Measurements from ENCODE around the gene PRDX6. TPM values are rescaled to one million over a fixed set of nuclear protein-coding genes. Genes with fewer than 3 reads are reported as not detected.

The PRDX6 gene
- total and polyA plus RNA-seq, 2 of the 8 experiments (the other 6 are each of a cell fraction or from before 2014, with no cell fraction given) = 348 to 677 TPM

DNA sequence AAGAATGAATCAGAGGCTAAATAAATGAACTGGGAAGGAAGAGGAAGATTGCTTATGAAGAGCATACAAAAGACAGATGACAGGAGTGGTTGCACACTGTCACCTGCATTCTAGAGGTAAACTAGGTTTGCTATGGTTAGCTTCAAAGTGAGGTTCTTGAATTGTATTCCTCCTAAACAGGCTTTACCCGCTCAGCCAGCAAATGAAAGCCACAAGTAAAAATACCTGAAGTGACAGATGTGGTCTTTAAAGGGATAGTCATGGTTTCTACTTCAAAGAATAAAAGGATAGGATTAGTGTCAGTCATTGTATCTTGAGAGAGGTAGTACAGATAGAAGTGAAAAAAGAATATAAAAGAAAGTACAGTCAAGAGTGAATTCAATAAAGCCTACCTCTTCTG lies 32.4 kb upstream of the PRDX6 start:
- H3K79me2 ChIP-seq (ENCODE audit: control insufficient read depth in 1 of 2, insufficient read depth in 2 of 2, low read length in 2 of 2) = peaks cover 0 to 21% of the 10 kb centered on the region in 2 experiments; a peak in 2 of 4 replicates
- H3K4ac ChIP-seq (replicated peaks; ENCODE audit: insufficient read length, low read depth, low read length) = no peak overlapping the region
- peaks cover 0 to 16% (median 8%) of the 10 kb centered on the region in 4 experiments; a peak in 3 of 7 replicates for H3K4me1 ChIP-seq (replicated peaks in 1 of 4; ENCODE audit: control insufficient read depth in 3 of 4, insufficient read depth in 4 of 4, low read length in 3 of 4)
- H2BK20ac ChIP-seq (ENCODE audit: low read length) = no peak overlapping the region
- ChIA-PET POLR2A (ENCODE audit: partially characterized antibody) (interaction anchor here (1.6 kb wide), 1 partner anchor 34 kb away, joined by 3 read pairs; no protein-coding TSS in a partner anchor), CTCF (ENCODE audit: partially characterized antibody) (interaction anchor here (2.9 kb wide), 1 partner anchor 14 kb away, joined by 15 read pairs; no protein-coding TSS in a partner anchor)
- 75% methylated on average over 1 of the region's 1 CpG; no CpG with 5 or more reads in 1 of the 2 experiments for WGBS, 2 experiments (ENCODE audit: extremely low coverage in 1 of 2, insufficient coverage in 1 of 2, insufficient read length in 1 of 2, insufficient replicate concordance in 2 of 2, low coverage in 1 of 2, low lambda C conversion rate in 2 of 2, missing lambda C conversion rate in 1 of 2)
- peaks cover 0 to 16% (median 4%) of the 10 kb centered on the region in 4 experiments; a peak in 2 of 8 replicates for H3K36me3 ChIP-seq (ENCODE audit: control insufficient read depth in 2 of 4, insufficient read depth in 4 of 4, low read length in 3 of 4)
- no peak overlapping the region for H4K8ac ChIP-seq (ENCODE audit: extremely low read depth, insufficient read depth, low read length)
- peaks cover 2% of the 10 kb centered on the region; the same call in 1 of the 2 replicates for H3K79me1 ChIP-seq (ENCODE audit: low read depth, low read length)
- no peak for FAIRE-seq
- no peak overlapping the region; the same call in 1 of the 2 replicates for H3K18ac ChIP-seq (ENCODE audit: extremely low read depth, low read length)
- H3K23me2 ChIP-seq (ENCODE audit: low read depth, low read length) = peaks cover 3% of the 10 kb centered on the region; the same call in 1 of the 2 replicates
- no peak overlapping the region for H3K4me2 ChIP-seq (ENCODE audit: insufficient read depth in 1 of 2, low read depth in 2 of 2, low read length in 2 of 2)
- no peak overlapping the region for H3K4me3 ChIP-seq (ENCODE audit: extremely low read depth in 1 of 4, insufficient read depth in 2 of 4, low read depth in 3 of 4, low read length in 4 of 4)
- H3K27me3 ChIP-seq (replicated peaks in 1 of 4; ENCODE audit: control insufficient read depth in 3 of 4, extremely low read depth in 1 of 4, insufficient read depth in 3 of 4, low read length in 3 of 4) = no peaks in the 10 kb centered on the region
- no peak overlapping the region for H3K9ac ChIP-seq (replicated peaks in 1 of 4; ENCODE audit: extremely low read depth in 1 of 4, low read depth in 3 of 4, low read length in 3 of 4)
- H2AFZ ChIP-seq (ENCODE audit: low read length) = no peak overlapping the region
- H4K91ac ChIP-seq (replicated peaks; ENCODE audit: insufficient read length, low read length) = no peak overlapping the region
- DNase-seq (ENCODE audit: low read depth in 1 of 2, low spot score in 2 of 2) = no peak
- H3K23ac ChIP-seq (ENCODE audit: insufficient read length) = no peak overlapping the region
- H4K5ac ChIP-seq (ENCODE audit: insufficient read length, low read depth, low read length) = no peak overlapping the region
- no peak overlapping the region for H2BK120ac ChIP-seq (replicated peaks; ENCODE audit: low read depth, low read length)
- H3K14ac ChIP-seq (ENCODE audit: insufficient read length) = no peak overlapping the region
- no peak overlapping the region; the same call in 1 of the 2 replicates for H2BK5ac ChIP-seq (ENCODE audit: low read depth, low read length)
- no peak overlapping the region for H2BK15ac ChIP-seq (ENCODE audit: low read length)
- H3K56ac ChIP-seq (replicated peaks; ENCODE audit: insufficient read length, low read depth, low read length) = no peak overlapping the region
- H2AK5ac ChIP-seq (ENCODE audit: low read depth, low read length) = no peak overlapping the region
- no peaks in the 10 kb centered on the region for H4K20me1 ChIP-seq (replicated peaks in 1 of 2; ENCODE audit: control insufficient read depth in 1 of 2, insufficient read depth in 2 of 2, low read length in 2 of 2)
- H3K9me3 ChIP-seq (ENCODE audit: insufficient read depth in 2 of 2, low read depth in 1 of 2, low read length in 1 of 2) = peaks cover 8 to 16% of the 10 kb centered on the region in 2 experiments
- peak overlapping the region; percentile 44; the same call in 1 of the 2 replicates for H2BK12ac ChIP-seq (ENCODE audit: low read depth, low read length)
- H3K27ac ChIP-seq (ENCODE audit: low read depth, low read length) = 0 out of 2 replicates have a peak overlapping the region, but pooled peaks have one; percentile 40
- no peak for TF ChIP-seq KDM5A (IDR thresholded peaks at IDR 0.05; ENCODE audit: low read length)
- TF ChIP-seq POLR2AphosphoS5 (IDR thresholded peaks at IDR 0.05; ENCODE audit: low read depth, low read length) = no peak
- no peak for TF ChIP-seq SRF (IDR thresholded peaks at IDR 0.05; ENCODE audit: low read depth, low read length)
- no peak for TF ChIP-seq CBX5 (IDR thresholded peaks at IDR 0.05; ENCODE audit: low read depth, low read length)
- no peak for TF ChIP-seq ATF2 (IDR thresholded peaks at IDR 0.05; ENCODE audit: low read length)
- TF ChIP-seq BACH1 (IDR thresholded peaks at IDR 0.05; ENCODE audit: low read length) = no peak
- no peak for TF ChIP-seq SIN3A (conservative IDR thresholded peaks at IDR 0.05 in 1 of 2, IDR thresholded peaks at IDR 0.05 in 1 of 2; ENCODE audit: low read depth in 1 of 2, low read length in 2 of 2)
- TF ChIP-seq ASH2L (IDR thresholded peaks at IDR 0.05; ENCODE audit: low read length) = no peak
- no peak for TF ChIP-seq POLR2A (IDR thresholded peaks at IDR 0.05; ENCODE audit: control extremely low read depth in 1 of 2, low read depth in 2 of 2, low read length in 2 of 2)
- TF ChIP-seq HDAC2 (IDR thresholded peaks at IDR 0.05; ENCODE audit: borderline replicate concordance in 1 of 2, low read depth in 2 of 2, low read length in 2 of 2) = no peak
- TF ChIP-seq NANOG (IDR thresholded peaks at IDR 0.05; ENCODE audit: insufficient read depth, low read depth, low read length, poor library complexity, severe bottlenecking) = no peak

Measured in H1 (cell line).